K562 (cell line): Measurements from ENCODE around the gene PTPRE.

ENCODE experiments used
- CEBPB ChIP-seq: fragments of 450-650 bp; IDR thresholded peaks from 2 replicates; pipeline ENCODE4 v1.6.1; 2016; ENCODE audit warnings: missing genetic modification characterization, missing compliant biosample characterization
- CTCF ChIP-seq, 3 experiments: IDR thresholded peaks in 2 of 3; conservative IDR thresholded peaks in 1 of 3; 2 replicates each; pipeline ENCODE4 v1.5.1; 2011 to 2012; ENCODE audit warnings: low read length in 3 of 3, mild to moderate bottlenecking in 3 of 3, control low read depth in 2 of 3, improper control_type of control experiment in 1 of 3, inconsistent platforms in 1 of 3, low read depth in 1 of 3, mixed read lengths in 1 of 3, moderate library complexity in 1 of 3; ENCODE audit not compliant: insufficient read depth in 2 of 3
- E2F1 ChIP-seq: sonication (generic); formaldehyde crosslinking; IDR thresholded peaks from 2 replicates; pipeline ENCODE4 v1.8.1; 2023; ENCODE audit warnings: mild to moderate bottlenecking, missing genetic modification reagents, moderate library complexity
- EZH2 ChIP-seq: IDR thresholded peaks from 2 replicates; pipeline ENCODE4 v1.6.1; 2012; ENCODE audit warnings: low read depth, mild to moderate bottlenecking, inconsistent platforms, low read length, borderline replicate concordance
- FOXA3 ChIP-seq, 2 experiments: fragments of 450-650 bp in 1 of 2; sonication (generic) in 1 of 2; formaldehyde crosslinking; IDR thresholded peaks in 1 of 2; conservative IDR thresholded peaks in 1 of 2; 2 replicates each; pipeline versions ENCODE4 v1.4.0 to v1.8.0; 2020 to 2022; ENCODE audit warnings: mild to moderate bottlenecking in 2 of 2, missing genetic modification reagents in 1 of 2
- GATAD2A ChIP-seq: fragments of 450-650 bp; IDR thresholded peaks from 2 replicates; pipeline ENCODE4 v1.6.1; 2017
- HNRNPL ChIP-seq: fragments of 200-400 bp; formaldehyde crosslinking; IDR thresholded peaks from 2 replicates; pipeline ENCODE4 v1.6.1; 2017; ENCODE audit warnings: low read depth, mild to moderate bottlenecking, low read length
- NBN ChIP-seq: fragments of 450-650 bp; IDR thresholded peaks from 2 replicates; pipeline ENCODE4 v1.6.1; 2016; ENCODE audit warnings: low read depth, mild to moderate bottlenecking
- POLR2AphosphoS5 ChIP-seq: IDR thresholded peaks from 2 replicates; pipeline ENCODE4 v1.6.1; 2011; ENCODE audit warnings: mild to moderate bottlenecking, low read depth, low read length, moderate library complexity; ENCODE audit not compliant: control insufficient read depth, insufficient read depth
- TARDBP ChIP-seq: fragments of 450-650 bp; IDR thresholded peaks from 2 replicates; pipeline ENCODE4 v1.6.1; 2016

- no peak for TF ChIP-seq FOXA3 (CRISPR knock-in tag; conservative IDR thresholded peaks at IDR 0.05 in 1 of 2, IDR thresholded peaks at IDR 0.05 in 1 of 2)
- TF ChIP-seq CTCF (IDR thresholded peaks at IDR 0.05 in 2 of 3, conservative IDR thresholded peaks at IDR 0.05 in 1 of 3; ENCODE audit: insufficient read depth in 2 of 3, low read depth in 1 of 3, low read length in 3 of 3): no peak
- TF ChIP-seq POLR2AphosphoS5: no peak
- no peak for TF ChIP-seq NBN
- TF ChIP-seq TARDBP: no peak
- no peak for TF ChIP-seq E2F1 (CRISPR knock-in tag)
- no peak for TF ChIP-seq HNRNPL
- TF ChIP-seq GATAD2A: no peak
- no peak for TF ChIP-seq CEBPB (tag)
- TF ChIP-seq EZH2: no peak
Observed at GRCh38 chr10:127892743-127893142, 14.2 kb upstream of the PTPRE start, which contains the start of gene CLRN3.
